ENCODE measurements around the gene PRRT4.

Gene PRRT4

DNA sequence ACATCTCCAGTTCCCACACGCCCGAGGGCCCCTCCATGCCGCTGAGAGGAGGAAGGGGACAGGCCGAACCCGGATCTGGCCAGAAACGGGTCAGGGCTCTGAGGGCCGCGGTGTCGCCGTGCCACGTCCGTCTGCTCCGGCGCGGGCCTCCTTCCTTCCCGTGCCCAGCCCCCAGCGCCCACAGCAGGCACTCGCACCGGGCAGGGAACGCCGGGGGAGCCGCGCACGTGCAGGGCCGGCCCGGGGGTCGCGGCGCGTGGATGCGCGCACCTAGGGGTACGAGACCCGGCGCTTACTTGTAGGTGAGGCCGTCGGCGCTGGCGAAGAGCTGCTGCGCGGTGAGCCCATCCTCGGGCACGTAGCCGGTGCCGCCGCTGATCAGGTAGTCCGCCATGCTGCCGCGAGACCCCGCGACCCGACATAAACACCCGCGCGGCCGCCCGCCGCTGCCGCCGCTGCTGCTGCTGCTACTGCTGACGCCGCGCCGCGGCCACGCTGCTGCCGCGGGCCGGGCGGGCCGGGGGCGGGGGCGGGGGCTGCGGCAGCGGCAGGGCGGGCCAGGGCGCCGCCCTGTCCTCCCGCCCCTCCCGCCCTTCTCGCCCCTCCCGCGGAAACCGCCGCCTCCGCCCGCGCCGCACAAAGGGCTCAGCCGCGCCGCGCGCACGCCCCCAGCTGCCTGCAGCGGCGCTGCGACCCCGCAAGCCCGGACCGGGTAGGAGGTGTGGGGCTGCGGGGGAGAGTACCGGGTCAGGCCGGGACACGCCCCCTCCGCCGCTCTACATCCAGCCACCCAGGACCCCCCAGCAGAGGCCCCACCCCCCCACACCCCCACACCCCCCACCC is 44.2 kb upstream of the PRRT4 start:
- H3K9me3 ChIP-seq (ENCODE audit: control insufficient read depth, low read length) = no peaks in the 10 kb centered on the region
- H3K4me1 ChIP-seq (ENCODE audit: control insufficient read depth, insufficient read depth, low read length, poor library complexity, severe bottlenecking) = peaks cover 42% of the 10 kb centered on the region
- peak overlapping the region; percentile 86 for H3K4me3 ChIP-seq (ENCODE audit: insufficient read depth, low read depth, low read length, poor library complexity, severe bottlenecking)
- no peaks in the 10 kb centered on the region for H3K27me3 ChIP-seq (replicated peaks; ENCODE audit: control insufficient read depth, insufficient read depth, low read length, poor library complexity, severe bottlenecking)
- H3K27ac ChIP-seq (ENCODE audit: insufficient read depth, low read length, poor library complexity, severe bottlenecking) = peak overlapping the region; percentile 45
- peak; percentile 49 to 58 (median 56) for DNase-seq
- peaks cover 14% of the 10 kb centered on the region for H3K36me3 ChIP-seq (ENCODE audit: control insufficient read depth, insufficient read depth, low read length)

DNA sequence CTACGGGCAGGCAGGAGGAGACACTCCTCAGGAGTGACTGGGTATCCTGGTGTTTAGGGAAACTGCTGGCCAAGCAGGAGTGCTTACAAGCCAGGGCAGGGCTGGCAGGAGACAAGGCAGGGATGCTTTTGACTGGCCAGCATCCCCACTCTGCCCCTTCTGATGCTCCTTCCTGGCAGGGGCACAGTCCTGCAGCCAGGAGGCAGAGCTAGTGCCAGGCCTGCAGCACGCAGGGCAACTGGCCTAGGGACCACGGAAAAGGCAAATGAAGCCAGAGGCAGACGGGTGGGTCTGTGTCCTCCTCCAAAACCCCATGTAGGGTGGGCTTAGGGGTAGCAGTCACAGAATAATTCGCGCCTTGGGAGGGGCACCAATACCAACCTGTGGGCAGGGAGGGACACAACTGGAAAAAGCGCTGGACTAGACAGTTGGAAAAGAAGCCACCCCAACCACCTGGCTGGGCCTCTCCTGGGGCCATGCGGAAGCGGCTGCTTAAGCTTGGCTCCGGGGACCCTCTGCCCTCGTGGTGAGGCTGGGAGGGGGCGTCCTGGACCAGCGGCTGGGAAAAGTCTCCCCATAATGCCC is 43.5 kb upstream of the PRRT4 start:
- H3K4me1 ChIP-seq (ENCODE audit: control insufficient read depth, insufficient read depth, low read length, poor library complexity, severe bottlenecking) = peaks cover 38% of the 10 kb centered on the region
- H3K27ac ChIP-seq (ENCODE audit: insufficient read depth, low read length, poor library complexity, severe bottlenecking) = peak overlapping the region; percentile 45
- peak overlapping the region; percentile 86 for H3K4me3 ChIP-seq (ENCODE audit: insufficient read depth, low read depth, low read length, poor library complexity, severe bottlenecking)
- DNase-seq = no peak
- no peaks in the 10 kb centered on the region for H3K27me3 ChIP-seq (replicated peaks; ENCODE audit: control insufficient read depth, insufficient read depth, low read length, poor library complexity, severe bottlenecking)
- no peaks in the 10 kb centered on the region for H3K9me3 ChIP-seq (ENCODE audit: control insufficient read depth, low read length)
- H3K36me3 ChIP-seq (ENCODE audit: control insufficient read depth, insufficient read depth, low read length) = peaks cover 20% of the 10 kb centered on the region

DNA sequence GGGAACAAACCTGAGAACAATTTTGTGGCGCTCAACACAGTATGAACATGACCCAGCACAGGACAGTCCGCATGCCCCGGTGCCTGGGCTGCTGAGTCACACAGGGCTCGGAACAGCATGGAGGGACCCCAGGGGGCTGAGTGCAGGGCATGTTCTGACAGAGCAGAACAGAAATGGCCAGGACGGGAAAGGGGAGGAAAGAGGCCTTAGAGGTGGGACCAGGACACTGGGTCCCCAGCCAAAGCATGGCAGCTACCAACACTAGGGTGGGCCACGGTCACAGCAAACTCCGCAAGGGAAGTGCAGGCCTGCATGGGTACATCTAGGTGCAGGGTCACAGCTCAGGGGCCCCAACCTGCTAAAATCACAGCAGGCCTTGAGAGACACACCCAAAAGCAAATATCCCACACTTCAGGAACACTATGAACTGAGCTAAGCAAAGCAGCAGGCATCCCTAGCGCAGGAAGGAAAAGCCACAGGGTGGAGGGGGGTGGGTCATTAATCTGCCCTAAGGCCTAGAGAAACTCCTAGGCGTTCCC is 42.7 kb upstream of the PRRT4 start:
- Histone ChIP-seq H3K27me3 (replicated peaks; ENCODE audit: control insufficient read depth, insufficient read depth, low read length, poor library complexity, severe bottlenecking) (no peaks in the 10 kb centered on the region), H3K36me3 (ENCODE audit: control insufficient read depth, insufficient read depth, low read length) (peaks cover 24% of the 10 kb centered on the region), H3K4me3 (ENCODE audit: insufficient read depth, low read depth, low read length, poor library complexity, severe bottlenecking) (no peak overlapping the region), H3K9me3 (ENCODE audit: control insufficient read depth, low read length) (no peaks in the 10 kb centered on the region), H3K4me1 (ENCODE audit: control insufficient read depth, insufficient read depth, low read length, poor library complexity, severe bottlenecking) (peaks cover 38% of the 10 kb centered on the region), H3K27ac (ENCODE audit: insufficient read depth, low read length, poor library complexity, severe bottlenecking) (no peak overlapping the region)
- DNase-seq = no peak

DNA sequence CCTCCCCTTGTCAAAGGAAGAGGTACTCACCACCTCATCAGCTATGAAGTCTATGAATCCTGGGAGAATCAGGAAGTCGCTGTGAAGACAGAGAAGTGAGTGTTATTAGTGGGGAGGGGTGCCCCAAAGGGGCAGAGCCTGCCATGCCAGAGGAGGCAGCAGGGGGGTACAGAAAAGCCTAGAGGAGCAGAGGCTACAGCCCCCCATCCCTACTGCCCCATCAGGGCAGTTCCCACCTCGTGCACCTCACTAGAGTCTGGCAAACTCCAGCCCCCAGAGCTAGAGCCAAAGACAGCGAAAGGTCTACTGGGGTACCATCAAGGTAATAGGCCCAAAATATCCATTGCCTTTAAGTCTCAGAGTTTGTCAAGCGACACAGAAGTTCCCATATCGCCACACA is 42.2 kb upstream of the PRRT4 start:
- H3K4me3 ChIP-seq (ENCODE audit: insufficient read depth, low read depth, low read length, poor library complexity, severe bottlenecking) = no peak overlapping the region
- no peaks in the 10 kb centered on the region for H3K9me3 ChIP-seq (ENCODE audit: control insufficient read depth, low read length)
- no peaks in the 10 kb centered on the region for H3K27me3 ChIP-seq (replicated peaks; ENCODE audit: control insufficient read depth, insufficient read depth, low read length, poor library complexity, severe bottlenecking)
- peaks cover 24% of the 10 kb centered on the region for H3K36me3 ChIP-seq (ENCODE audit: control insufficient read depth, insufficient read depth, low read length)
- H3K4me1 ChIP-seq (ENCODE audit: control insufficient read depth, insufficient read depth, low read length, poor library complexity, severe bottlenecking) = peaks cover 33% of the 10 kb centered on the region
- DNase-seq = no peak
- no peak overlapping the region for H3K27ac ChIP-seq (ENCODE audit: insufficient read depth, low read length, poor library complexity, severe bottlenecking)

GRCh38 chr7:128402356-128402755 is 40.9 kb upstream of the PRRT4 start:
- Histone ChIP-seq H3K4me1 (ENCODE audit: control insufficient read depth, insufficient read depth, low read length, poor library complexity, severe bottlenecking) (peaks cover 23% of the 10 kb centered on the region), H3K4me3 (ENCODE audit: insufficient read depth, low read depth, low read length, poor library complexity, severe bottlenecking) (no peak overlapping the region), H3K9me3 (ENCODE audit: control insufficient read depth, low read length) (no peaks in the 10 kb centered on the region), H3K27ac (ENCODE audit: insufficient read depth, low read length, poor library complexity, severe bottlenecking) (no peak overlapping the region), H3K36me3 (ENCODE audit: control insufficient read depth, insufficient read depth, low read length) (peaks cover 36% of the 10 kb centered on the region), H3K27me3 (replicated peaks; ENCODE audit: control insufficient read depth, insufficient read depth, low read length, poor library complexity, severe bottlenecking) (no peaks in the 10 kb centered on the region)
- DNase-seq = no peak

DNA sequence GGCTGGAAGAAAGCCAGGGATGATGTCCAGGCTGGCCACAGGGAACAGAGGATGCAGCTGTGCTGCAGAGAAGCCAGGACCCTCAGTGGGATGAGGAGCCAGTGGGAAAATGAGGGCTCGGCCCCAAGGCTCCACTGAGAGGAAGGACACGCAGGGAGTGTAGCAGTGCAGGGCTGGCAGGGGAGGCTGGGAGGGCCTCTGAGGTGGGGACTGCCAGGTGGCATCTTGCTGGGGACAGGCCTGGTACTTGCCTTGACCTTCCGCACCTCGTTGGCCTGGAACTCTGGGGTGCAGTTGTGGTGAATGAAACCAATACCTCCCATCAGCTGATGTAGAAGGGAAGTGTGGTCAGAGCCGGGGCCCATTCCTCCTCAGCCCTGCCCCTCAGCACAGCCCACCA is 39.1 kb upstream of the PRRT4 start:
- H3K27ac ChIP-seq (ENCODE audit: insufficient read depth, low read length, poor library complexity, severe bottlenecking) = no peak overlapping the region
- DNase-seq = no peak
- H3K36me3 ChIP-seq (ENCODE audit: control insufficient read depth, insufficient read depth, low read length) = peaks cover 51% of the 10 kb centered on the region
- no peaks in the 10 kb centered on the region for H3K27me3 ChIP-seq (replicated peaks; ENCODE audit: control insufficient read depth, insufficient read depth, low read length, poor library complexity, severe bottlenecking)
- H3K4me1 ChIP-seq (ENCODE audit: control insufficient read depth, insufficient read depth, low read length, poor library complexity, severe bottlenecking) = peaks cover 12% of the 10 kb centered on the region
- H3K4me3 ChIP-seq (ENCODE audit: insufficient read depth, low read depth, low read length, poor library complexity, severe bottlenecking) = no peak overlapping the region
- no peaks in the 10 kb centered on the region for H3K9me3 ChIP-seq (ENCODE audit: control insufficient read depth, low read length)

- peaks cover 57% of the 10 kb centered on the region for H3K36me3 ChIP-seq (ENCODE audit: control insufficient read depth, insufficient read depth, low read length)
These were observed 38.5 kb upstream of the PRRT4 start for GRCh38 chr7:128399991-128400390.

GRCh38 chr7:128398841-128399135 is 37.3 kb upstream of the PRRT4 start:
- Histone ChIP-seq H3K4me3 (ENCODE audit: insufficient read depth, low read depth, low read length, poor library complexity, severe bottlenecking) (no peak overlapping the region), H3K4me1 (ENCODE audit: control insufficient read depth, insufficient read depth, low read length, poor library complexity, severe bottlenecking) (no peaks in the 10 kb centered on the region), H3K27me3 (replicated peaks; ENCODE audit: control insufficient read depth, insufficient read depth, low read length, poor library complexity, severe bottlenecking) (no peaks in the 10 kb centered on the region), H3K36me3 (ENCODE audit: control insufficient read depth, insufficient read depth, low read length) (peaks cover 67% of the 10 kb centered on the region), H3K9me3 (ENCODE audit: control insufficient read depth, low read length) (no peaks in the 10 kb centered on the region), H3K27ac (ENCODE audit: insufficient read depth, low read length, poor library complexity, severe bottlenecking) (no peak overlapping the region)
- DNase-seq = no peak

More at GRCh38 chr7:128399991-128400390, 38.5 kb upstream of the PRRT4 start:
- H3K27me3 ChIP-seq (replicated peaks; ENCODE audit: control insufficient read depth, insufficient read depth, low read length, poor library complexity, severe bottlenecking) = no peaks in the 10 kb centered on the region
- DNase-seq = no peak
- no peak overlapping the region for H3K4me3 ChIP-seq (ENCODE audit: insufficient read depth, low read depth, low read length, poor library complexity, severe bottlenecking)
- no peak overlapping the region for H3K27ac ChIP-seq (ENCODE audit: insufficient read depth, low read length, poor library complexity, severe bottlenecking)
- H3K4me1 ChIP-seq (ENCODE audit: control insufficient read depth, insufficient read depth, low read length, poor library complexity, severe bottlenecking) = peaks cover 7% of the 10 kb centered on the region
- H3K9me3 ChIP-seq (ENCODE audit: control insufficient read depth, low read length) = no peaks in the 10 kb centered on the region

DNA sequence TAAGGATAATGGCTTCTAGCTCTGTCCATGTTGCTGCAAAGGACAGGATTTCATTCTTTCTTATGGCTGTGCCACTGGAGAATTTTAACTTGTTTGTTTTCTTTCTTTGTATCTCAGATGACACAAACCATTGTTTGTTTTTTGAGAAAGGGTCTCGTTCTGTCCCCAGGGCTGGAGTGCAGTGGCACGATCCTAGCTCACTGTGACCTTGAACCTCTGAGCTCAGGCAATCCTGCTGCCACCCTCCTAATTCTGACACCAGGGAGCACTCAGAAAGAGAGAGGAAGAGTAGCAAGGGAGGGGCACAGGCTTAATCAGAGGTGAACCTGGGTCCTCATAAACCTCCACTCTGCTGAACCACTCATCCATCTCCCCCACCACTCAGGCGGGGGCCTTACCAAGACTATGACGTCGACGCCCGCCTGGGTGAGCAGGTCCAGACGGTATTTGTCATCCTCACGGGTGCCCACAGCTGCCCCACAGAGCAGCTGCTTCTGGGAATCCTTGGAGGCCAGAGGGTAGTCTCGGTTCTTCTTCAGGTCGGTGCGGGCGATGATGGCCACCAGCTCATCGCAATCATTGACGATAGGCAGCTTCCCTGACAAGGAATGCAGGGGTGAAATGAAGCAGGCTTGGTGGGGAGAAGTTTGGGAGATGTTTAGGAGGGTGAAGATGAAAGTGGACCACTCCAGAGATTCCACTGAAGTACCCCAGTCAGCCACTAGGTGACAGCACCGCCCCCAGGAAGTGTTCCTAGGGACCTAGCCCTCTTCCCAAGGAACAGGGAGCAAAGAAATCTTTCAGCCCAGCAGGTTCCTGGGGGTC is 36.7 kb upstream of the PRRT4 start:
- peaks cover 70% of the 10 kb centered on the region for H3K36me3 ChIP-seq (ENCODE audit: control insufficient read depth, insufficient read depth, low read length)
- no peaks in the 10 kb centered on the region for H3K27me3 ChIP-seq (replicated peaks; ENCODE audit: control insufficient read depth, insufficient read depth, low read length, poor library complexity, severe bottlenecking)
- no peak overlapping the region for H3K27ac ChIP-seq (ENCODE audit: insufficient read depth, low read length, poor library complexity, severe bottlenecking)
- H3K9me3 ChIP-seq (ENCODE audit: control insufficient read depth, low read length) = no peaks in the 10 kb centered on the region
- no peak overlapping the region for H3K4me3 ChIP-seq (ENCODE audit: insufficient read depth, low read depth, low read length, poor library complexity, severe bottlenecking)
- no peaks in the 10 kb centered on the region for H3K4me1 ChIP-seq (ENCODE audit: control insufficient read depth, insufficient read depth, low read length, poor library complexity, severe bottlenecking)
- no peak for DNase-seq
